ENCODE data around the gene LACTBL1.

- TF ChIP-seq CTCF (IDR thresholded peaks at IDR 0.05) (no peak), POLR2A (IDR thresholded peaks at IDR 0.05) (no peak)
These were observed 28.2 kb downstream of the LACTBL1 start for GRCh38 chr1:22944346-22945055.

Data from ovary (tissue), 3 donors.